Measurements from ENCODE around the gene KCNC2.

DNA sequence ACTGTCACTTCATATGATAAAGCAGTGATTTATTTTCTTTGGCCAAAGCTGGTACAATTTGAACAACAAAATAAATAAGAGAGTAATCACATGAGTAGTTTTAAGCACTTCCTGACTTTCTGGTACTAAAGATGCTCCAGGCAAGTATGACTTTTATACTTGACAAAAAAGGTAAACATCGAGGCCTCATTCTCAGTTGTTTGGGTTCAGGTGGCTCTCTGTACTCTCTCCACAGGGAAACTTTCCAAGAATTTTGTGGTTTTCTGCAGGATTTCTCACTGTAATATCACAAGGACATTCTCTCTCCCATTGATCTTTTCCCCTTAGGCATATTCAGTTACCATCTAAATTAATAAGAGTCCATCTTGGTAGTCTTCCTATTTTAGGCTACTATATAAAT lies 26.6 kb upstream of the KCNC2 start:
- TF ChIP-seq, protein P1, sequence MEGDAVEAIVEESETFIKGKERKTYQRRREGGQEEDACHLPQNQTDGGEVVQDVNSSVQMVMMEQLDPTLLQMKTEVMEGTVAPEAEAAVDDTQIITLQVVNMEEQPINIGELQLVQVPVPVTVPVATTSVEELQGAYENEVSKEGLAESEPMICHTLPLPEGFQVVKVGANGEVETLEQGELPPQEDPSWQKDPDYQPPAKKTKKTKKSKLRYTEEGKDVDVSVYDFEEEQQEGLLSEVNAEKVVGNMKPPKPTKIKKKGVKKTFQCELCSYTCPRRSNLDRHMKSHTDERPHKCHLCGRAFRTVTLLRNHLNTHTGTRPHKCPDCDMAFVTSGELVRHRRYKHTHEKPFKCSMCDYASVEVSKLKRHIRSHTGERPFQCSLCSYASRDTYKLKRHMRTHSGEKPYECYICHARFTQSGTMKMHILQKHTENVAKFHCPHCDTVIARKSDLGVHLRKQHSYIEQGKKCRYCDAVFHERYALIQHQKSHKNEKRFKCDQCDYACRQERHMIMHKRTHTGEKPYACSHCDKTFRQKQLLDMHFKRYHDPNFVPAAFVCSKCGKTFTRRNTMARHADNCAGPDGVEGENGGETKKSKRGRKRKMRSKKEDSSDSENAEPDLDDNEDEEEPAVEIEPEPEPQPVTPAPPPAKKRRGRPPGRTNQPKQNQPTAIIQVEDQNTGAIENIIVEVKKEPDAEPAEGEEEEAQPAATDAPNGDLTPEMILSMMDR (conservative IDR thresholded peaks at IDR 0.05; ENCODE audit: low read depth, low read length) = no peak
- TF ChIP-seq EZH2 (IDR thresholded peaks at IDR 0.05; ENCODE audit: borderline replicate concordance, low read depth, low read length, poor library complexity, severe bottlenecking) = no peak

Data from A673 (cell line).